AG04450 (cell line): ENCODE data around the gene NFS1. TPM values are rescaled to one million over a fixed set of nuclear protein-coding genes. Genes with fewer than 3 reads are reported as not detected.

ENCODE experiments used
- CTCF ChIA-PET: fragments of 300-600, 350-600 bp; formaldehyde crosslinking; extraction: SDS; loops from one replicate; lab custom pipeline; 2022; ENCODE audit warnings: antibody characterized with exemption, inconsistent platforms; lab: Charles Lee
- POLR2A ChIA-PET: fragments of 350-600 bp; formaldehyde crosslinking; extraction: SDS; loops from one replicate; lab custom pipeline; 2021; ENCODE audit warnings: antibody characterized with exemption, inconsistent platforms; lab: Yijun Ruan, JAX
- DNase-seq: peaks from one replicate; pipeline ENCODE4 v3.0.0-alpha.2; 2011; ENCODE audit warnings: low read depth, low spot score
- H3K27ac ChIP-seq: one replicate; pipeline ENCODE4 v1.5.1; 2012; ENCODE audit warnings: low read depth, low read length, control low read depth
- H3K27me3 ChIP-seq: one replicate; pipeline ENCODE4 v1.6.0; 2012; ENCODE audit warnings: low read length; ENCODE audit not compliant: control insufficient read depth, insufficient read depth
- H3K4me3 ChIP-seq: 2 replicates; pipeline ENCODE4 v1.5.1; 2011; ENCODE audit warnings: mild to moderate bottlenecking, low read depth, low read length, control low read depth
- H3K9me3 ChIP-seq: 2 replicates; pipeline ENCODE4 v1.5.1; 2012; ENCODE audit warnings: low read length; ENCODE audit not compliant: control insufficient read depth, insufficient read depth
- polyA plus RNA-seq: library from polyadenylated mRNA; depleted of rRNA; stranded (reverse); fragments of >200 nt; gene quantifications from 2 replicates; pipeline ENCODE4 v1.2.3, GENCODE V29; 2011
- TF ChIP-seq, protein P1 (sequence below): IDR thresholded peaks from 2 replicates; pipeline ENCODE4 v1.5.1; 2011; ENCODE audit warnings: low read depth, low read length, control low read depth, inconsistent platforms

Gene NFS1
- polyA plus RNA-seq, 1 experiment, result 44.4 TPM

DNA sequence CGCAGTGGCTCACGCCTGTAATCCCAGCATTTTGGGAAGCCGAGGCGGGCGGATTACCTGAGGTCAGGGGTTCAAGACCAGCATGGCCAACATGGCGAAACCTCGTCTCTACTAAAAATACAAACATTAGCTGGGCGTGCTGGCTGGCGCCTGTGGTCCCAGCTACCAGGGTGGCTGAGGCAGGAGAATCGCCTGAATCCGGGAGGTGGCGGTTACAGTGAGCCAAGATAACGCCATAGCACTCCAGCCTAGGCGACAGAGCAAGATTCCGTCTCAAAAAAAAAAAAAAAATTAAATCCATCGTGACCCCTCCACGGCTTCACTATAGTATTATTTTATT lies 33.2 kb downstream of the NFS1 start:
- Histone ChIP-seq H3K27me3 (no peaks in the 10 kb centered on the region), H3K27ac (no peak overlapping the region), H3K4me3 (no peak overlapping the region), H3K9me3 (peaks cover 3% of the 10 kb centered on the region; the same call in 1 of the 2 replicates)
- no peak for DNase-seq
- ChIA-PET POLR2A (interaction anchor here (0.7 to 1.1 kb wide), 3 partner anchors 8 to 321 kb away, joined by 3 to 6 read pairs (median 4); no protein-coding TSS in a partner anchor), CTCF (interaction anchor here (0.8 to 1.1 kb wide), 2 partner anchors 10 to 288 kb away, joined by 3 to 6 read pairs; partner anchors contain the start of gene SCAND1)
- TF ChIP-seq, protein P1, sequence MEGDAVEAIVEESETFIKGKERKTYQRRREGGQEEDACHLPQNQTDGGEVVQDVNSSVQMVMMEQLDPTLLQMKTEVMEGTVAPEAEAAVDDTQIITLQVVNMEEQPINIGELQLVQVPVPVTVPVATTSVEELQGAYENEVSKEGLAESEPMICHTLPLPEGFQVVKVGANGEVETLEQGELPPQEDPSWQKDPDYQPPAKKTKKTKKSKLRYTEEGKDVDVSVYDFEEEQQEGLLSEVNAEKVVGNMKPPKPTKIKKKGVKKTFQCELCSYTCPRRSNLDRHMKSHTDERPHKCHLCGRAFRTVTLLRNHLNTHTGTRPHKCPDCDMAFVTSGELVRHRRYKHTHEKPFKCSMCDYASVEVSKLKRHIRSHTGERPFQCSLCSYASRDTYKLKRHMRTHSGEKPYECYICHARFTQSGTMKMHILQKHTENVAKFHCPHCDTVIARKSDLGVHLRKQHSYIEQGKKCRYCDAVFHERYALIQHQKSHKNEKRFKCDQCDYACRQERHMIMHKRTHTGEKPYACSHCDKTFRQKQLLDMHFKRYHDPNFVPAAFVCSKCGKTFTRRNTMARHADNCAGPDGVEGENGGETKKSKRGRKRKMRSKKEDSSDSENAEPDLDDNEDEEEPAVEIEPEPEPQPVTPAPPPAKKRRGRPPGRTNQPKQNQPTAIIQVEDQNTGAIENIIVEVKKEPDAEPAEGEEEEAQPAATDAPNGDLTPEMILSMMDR, result no peak

DNA sequence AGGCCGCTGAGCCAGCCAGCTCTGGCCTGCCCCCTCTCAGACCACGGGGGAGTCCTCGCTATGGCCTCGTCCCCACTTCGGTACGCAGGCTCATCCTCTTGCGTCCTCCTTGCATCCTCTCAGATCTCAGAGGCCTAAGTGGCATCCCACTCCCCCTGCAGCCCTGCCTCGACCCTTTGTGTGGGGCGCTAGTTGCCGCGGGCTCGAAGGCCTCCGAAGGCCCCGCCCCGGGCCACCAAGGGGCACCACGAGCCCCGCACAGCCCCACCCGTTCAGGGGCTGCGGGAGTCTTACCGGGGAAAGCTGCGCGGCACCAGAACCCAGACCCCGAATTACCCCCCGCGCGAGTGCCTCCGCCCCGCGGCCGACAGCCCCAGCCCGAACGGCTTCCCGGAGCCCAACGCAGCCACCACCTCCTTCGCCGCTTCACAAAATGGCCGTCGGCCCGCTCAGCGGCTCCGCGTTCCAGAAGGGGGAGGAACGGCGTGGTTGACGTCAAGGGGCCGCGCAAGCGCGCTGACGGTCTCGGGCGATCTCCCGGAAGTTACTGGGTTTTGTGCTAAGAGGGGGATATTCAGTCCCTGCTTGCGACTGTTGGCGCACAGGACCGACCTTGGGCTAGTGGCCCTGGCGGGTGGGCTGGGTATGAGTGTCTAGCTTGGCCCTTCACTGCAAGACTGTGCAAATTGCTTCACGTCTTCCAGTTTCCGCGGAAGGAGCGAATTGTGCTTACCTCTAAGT lies 34.5 kb downstream of the NFS1 start, which contains the start of the genes CPNE1 and RBM12:
TSS of gene CPNE1 (minus strand) at position 435 of the 741 bp plus-strand sequence. CDS start 31,977 bp downstream, outside the sequence.
TSS of gene RBM12 (minus strand) at position 435 of the 741 bp plus-strand sequence. CDS start 9,578 bp downstream, outside the sequence.
- Histone ChIP-seq H3K9me3 (peaks cover 3% of the 10 kb centered on the region; the same call in 1 of the 2 replicates), H3K27ac (peak within 1 kb of the TSS; percentile 91), H3K4me3 (peak within 1 kb of the TSS; percentile 99), H3K27me3 (no peaks in the 10 kb centered on the region)
- POLR2A ChIA-PET, result interaction anchor here (0.6 to 2.4 kb wide), 7 partner anchors 13 to 233 kb away, joined by 3 to 11 read pairs (median 3); no protein-coding TSS in a partner anchor
- TF ChIP-seq, protein P1, result no peak
- DNase-seq, result peak; percentile 78
- CTCF ChIA-PET, result no interaction called here

DNA sequence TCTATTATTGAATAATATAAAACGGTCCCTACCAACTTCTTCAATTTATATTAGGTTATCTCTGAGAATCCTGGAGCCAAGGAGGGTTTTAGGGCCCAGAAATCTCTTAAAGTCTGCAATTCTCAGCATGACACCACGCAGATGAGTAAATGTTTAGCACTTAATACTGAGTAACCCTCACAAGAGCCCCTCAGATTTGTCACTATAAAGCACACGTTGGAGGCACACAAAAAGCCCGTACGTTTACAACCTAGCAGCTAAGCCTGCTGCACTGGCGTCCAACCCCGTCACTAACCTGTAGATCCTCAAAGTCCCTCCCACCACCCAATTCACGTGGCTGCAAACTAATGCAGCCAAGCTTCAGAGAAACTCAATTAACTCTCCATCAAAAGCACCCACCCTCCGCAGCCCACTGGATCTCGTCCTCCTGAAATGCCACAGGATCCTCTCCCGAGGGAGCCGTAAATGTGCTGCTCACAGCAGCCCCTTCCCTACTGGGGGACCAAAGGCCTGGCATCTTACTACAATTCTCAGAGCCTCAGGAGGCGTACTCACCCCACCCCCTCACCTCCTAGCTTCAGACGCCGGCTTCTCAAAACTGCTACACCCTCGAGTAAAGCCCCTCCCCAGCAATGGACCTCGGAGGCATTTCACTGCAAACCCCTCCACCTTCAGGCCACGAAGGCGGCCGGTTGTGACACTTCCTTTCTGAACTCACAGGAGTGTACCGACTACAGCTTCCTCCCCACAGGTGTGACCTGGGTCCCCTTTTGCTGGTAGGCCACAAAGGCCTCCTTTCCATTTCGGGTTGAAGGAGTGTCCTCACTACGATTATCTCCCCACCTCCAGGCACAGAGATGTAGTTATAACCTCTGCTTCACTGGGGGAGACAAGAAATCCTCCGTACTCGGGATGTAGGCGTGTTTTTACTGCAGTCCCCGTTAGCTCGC lies 35.4 kb downstream of the NFS1 start:
- POLR2A ChIA-PET, result interaction anchor here (0.6 to 2.4 kb wide), 7 partner anchors 12 to 209 kb away, joined by 3 to 11 read pairs (median 3); no protein-coding TSS in a partner anchor
- peaks cover 3% of the 10 kb centered on the region; the same call in 1 of the 2 replicates for H3K9me3 ChIP-seq

DNA sequence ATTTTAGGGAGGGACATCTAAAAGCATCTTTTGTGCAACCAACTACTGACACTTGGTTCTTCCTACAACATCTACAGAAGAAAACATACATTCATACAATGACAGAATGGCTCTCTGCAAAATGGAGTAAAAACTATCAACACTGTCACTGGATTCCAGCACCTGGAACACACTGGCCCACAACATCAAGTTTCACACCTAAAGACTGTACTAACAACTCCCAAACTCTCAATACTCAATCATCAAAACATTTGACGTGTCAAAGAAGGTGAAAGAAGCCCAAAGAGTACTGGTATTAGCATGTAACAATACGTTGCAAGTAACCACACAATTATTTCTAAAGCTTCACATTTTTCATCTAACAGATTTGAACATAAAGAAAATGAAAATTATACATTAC lies 36.6 kb downstream of the NFS1 start:
- H3K27ac ChIP-seq, result no peak overlapping the region
- CTCF ChIA-PET, result no interaction called here

More for the DNA sequence above, 35.4 kb downstream of the NFS1 start:
- CTCF ChIA-PET, result no interaction called here
- no peak for DNase-seq
- peak overlapping the region; percentile 91 for H3K27ac ChIP-seq
- no peaks in the 10 kb centered on the region for H3K27me3 ChIP-seq
- TF ChIP-seq, protein P1, result no peak
- H3K4me3 ChIP-seq, result peak overlapping the region; percentile 99

More for the DNA sequence above, 36.6 kb downstream of the NFS1 start:
- H3K9me3 ChIP-seq, result peaks cover 3% of the 10 kb centered on the region; the same call in 1 of the 2 replicates
- H3K27me3 ChIP-seq, result no peaks in the 10 kb centered on the region
- DNase-seq, result no peak
- TF ChIP-seq, protein P1, result no peak
- H3K4me3 ChIP-seq, result peak overlapping the region; percentile 99
- POLR2A ChIA-PET, result interaction anchor here (1.1 kb wide), 1 partner anchor 80 kb away, joined by 3 read pairs; no protein-coding TSS in a partner anchor
